Amniotic epithelial cell (primary cell): ENCODE results near the gene EPB41L2.
A peak's percentile ranks its signal among the peaks of the same experiment; 100 is the strongest.
"Not testable (repeated sequence)": the region's sequence is repeated elsewhere in the genome, so short reads cannot be mapped to it uniquely, and the experiment has no call there.

ENCODE experiments used
- DNase-seq: peaks from one replicate; pipeline ENCODE4 v3.0.0-alpha.2; 2010; ENCODE audit warnings: low read depth

EPB41L2 gene

GRCh38 chr6:130838250-130838860 is 224.7 kb downstream of the EPB41L2 start:
- DNase-seq: no peak

GRCh38 chr6:130837067-130837466 is 226.0 kb downstream of the EPB41L2 start:
- DNase-seq: no peak

- no peak for DNase-seq
Observed at GRCh38 chr6:130836055-130836640, 226.9 kb downstream of the EPB41L2 start.

GRCh38 chr6:130834482-130835251 is 228.4 kb downstream of the EPB41L2 start:
- DNase-seq: no peak

GRCh38 chr6:130833569-130833968 is 229.5 kb downstream of the EPB41L2 start:
- DNase-seq: no peak

GRCh38 chr6:130831607-130832006 is 231.4 kb downstream of the EPB41L2 start:
- DNase-seq: no peak

- DNase-seq: no peak
Observed at GRCh38 chr6:130829333-130829910, 233.6 kb downstream of the EPB41L2 start.

- DNase-seq: no peak
Observed at GRCh38 chr6:130827247-130828149, 235.5 kb downstream of the EPB41L2 start, which contains the start of gene SMLR1. SMLR1 (plus strand) TSS chr6:130827406; CDS start chr6:130827414, 8 bp downstream.

GRCh38 chr6:130826442-130827246 is 236.4 kb downstream of the EPB41L2 start:
- DNase-seq: no peak

GRCh38 chr6:130825772-130826441 is 237.1 kb downstream of the EPB41L2 start:
- no peak for DNase-seq

- DNase-seq: no peak
Observed at GRCh38 chr6:130824978-130825694, 237.9 kb downstream of the EPB41L2 start.

- no peak for DNase-seq
Observed at GRCh38 chr6:130822736-130823135, 240.3 kb downstream of the EPB41L2 start.

GRCh38 chr6:130815200-130816071 is 247.6 kb downstream of the EPB41L2 start:
- peak; percentile 4 for DNase-seq

GRCh38 chr6:130814506-130814905 is 248.5 kb downstream of the EPB41L2 start:
- DNase-seq: no peak

GRCh38 chr6:130811932-130812331 is 251.1 kb downstream of the EPB41L2 start:
- peak; percentile 23 for DNase-seq

GRCh38 chr6:130810307-130811030 is 252.6 kb downstream of the EPB41L2 start:
- DNase-seq: peak; percentile 72

- DNase-seq: not testable (repeated sequence)
Observed at GRCh38 chr6:130801368-130801767, 261.7 kb downstream of the EPB41L2 start.

GRCh38 chr6:130797061-130797460 is 266.0 kb downstream of the EPB41L2 start:
- no peak for DNase-seq
